ENCODE data around the gene FCHO1.
A peak's percentile ranks its signal among the peaks of the same experiment; 100 is the strongest.

Gene FCHO1

GRCh38 chr19:17734146-17734545 is 17.1 kb upstream of the FCHO1 start:
- DNase-seq = no peak

GRCh38 chr19:17735410-17735809 is 15.9 kb upstream of the FCHO1 start:
- DNase-seq = no peak

- DNase-seq = no peak
Measured at GRCh38 chr19:17737690-17738153, 13.6 kb upstream of the FCHO1 start.

- DNase-seq = no peak
Measured at GRCh38 chr19:17739121-17739875, 12.0 kb upstream of the FCHO1 start.

- DNase-seq = no peak
Measured at GRCh38 chr19:17741456-17741855, 9.8 kb upstream of the FCHO1 start.

- no peak for DNase-seq
Measured at GRCh38 chr19:17743874-17744580, 7.2 kb upstream of the FCHO1 start.

- peak; percentile 94 for DNase-seq
Measured at GRCh38 chr19:17747205-17748098, 3.8 kb upstream of the FCHO1 start.

- no peak for DNase-seq
Measured at GRCh38 chr19:17748884-17749638, 2.2 kb upstream of the FCHO1 start.

- DNase-seq = peak; percentile 68
Measured at GRCh38 chr19:17749912-17750317, 1.4 kb upstream of the FCHO1 start.

GRCh38 chr19:17751912-17752273 is 616 bp downstream of the FCHO1 start:
- no peak for DNase-seq

GRCh38 chr19:17752865-17753639 is 1.8 kb downstream of the FCHO1 start:
- no peak for DNase-seq

GRCh38 chr19:17753976-17754375 is 2.7 kb downstream of the FCHO1 start:
- DNase-seq = no peak

- no peak for DNase-seq
Measured at GRCh38 chr19:17754634-17755442, 3.6 kb downstream of the FCHO1 start.

- no peak for DNase-seq
Measured at GRCh38 chr19:17755443-17755890, 4.2 kb downstream of the FCHO1 start.

- peak; percentile 58 for DNase-seq
Measured at GRCh38 chr19:17755977-17756670, 4.8 kb downstream of the FCHO1 start.

- DNase-seq = no peak
Measured at GRCh38 chr19:17757125-17757524, 5.8 kb downstream of the FCHO1 start.

GRCh38 chr19:17758515-17758914 is 7.2 kb downstream of the FCHO1 start:
- no peak for DNase-seq

GRCh38 chr19:17761148-17761547 is 9.9 kb downstream of the FCHO1 start:
- no peak for DNase-seq

- no peak for DNase-seq
Measured at GRCh38 chr19:17762505-17763229, 11.4 kb downstream of the FCHO1 start.

All from CD4-positive, alpha-beta T cell treated with Interleukin-6 for 4 hours (primary cell).